MM.1S (cell line): Measurements from ENCODE around the gene VEZT.

ENCODE experiments used
- DNase-seq: peaks from one replicate; pipeline ENCODE4 v3.0.0-alpha.2; 2015
- H2AFZ ChIP-seq: fragments of 300-600 bp; sonication (generic); 2 replicates; pipeline ENCODE4 v1.6.0; 2016; ENCODE audit warnings: antibody characterized with exemption, low read length
- H3F3A ChIP-seq: fragments of 300-600 bp; sonication (generic); 2 replicates; pipeline ENCODE4 v1.6.1; 2016; ENCODE audit warnings: mild to moderate bottlenecking, antibody characterized with exemption, low read length, moderate library complexity, mixed read lengths; ENCODE audit not compliant: insufficient read depth
- H3K27ac ChIP-seq: fragments of 300-600 bp; sonication (generic); 2 replicates; pipeline ENCODE4 v1.5.1; 2016; ENCODE audit warnings: mild to moderate bottlenecking, low read length
- H3K27me3 ChIP-seq: fragments of 300-600 bp; sonication (generic); replicated peaks from 2 replicates; pipeline ENCODE4 v1.6.0; 2016; ENCODE audit warnings: low read length; ENCODE audit not compliant: insufficient read depth
- H3K36me3 ChIP-seq: fragments of 300-600 bp; sonication (generic); replicated peaks from 2 replicates; pipeline ENCODE4 v1.6.1; 2016; ENCODE audit warnings: mild to moderate bottlenecking, low read length, mixed read lengths; ENCODE audit not compliant: insufficient read depth
- H3K4me1 ChIP-seq: fragments of 300-600 bp; sonication (generic); 2 replicates; pipeline ENCODE4 v1.6.1; 2016; ENCODE audit warnings: low read length, mixed read lengths
- H3K4me2 ChIP-seq: fragments of 300-600 bp; sonication (generic); 2 replicates; pipeline ENCODE4 v1.6.0; 2016; ENCODE audit warnings: low read depth, low read length
- H3K4me3 ChIP-seq: fragments of 300-600 bp; sonication (generic); 2 replicates; pipeline ENCODE4 v1.5.1; 2016; ENCODE audit warnings: low read length, mixed read lengths
- H3K79me2 ChIP-seq: fragments of 300-600 bp; sonication (generic); 2 replicates; pipeline ENCODE4 v1.6.1; 2016; ENCODE audit warnings: mixed run types, low read length, mixed read lengths
- H3K9ac ChIP-seq: fragments of 300-600 bp; sonication (generic); 2 replicates; pipeline ENCODE4 v1.6.1; 2016; ENCODE audit warnings: low read length, mixed read lengths
- H3K9me2 ChIP-seq: fragments of 300-600 bp; sonication (generic); replicated peaks from 2 replicates; pipeline ENCODE4 v1.6.1; 2016; ENCODE audit warnings: mild to moderate bottlenecking, low read length, mixed read lengths; ENCODE audit not compliant: insufficient read depth
- H3K9me3 ChIP-seq: fragments of 300-600 bp; sonication (generic); replicated peaks from 2 replicates; pipeline ENCODE4 v1.6.1; 2016; ENCODE audit warnings: mild to moderate bottlenecking, low read length, mixed read lengths; ENCODE audit not compliant: insufficient read depth
- H4K20me1 ChIP-seq: fragments of 300-600 bp; sonication (generic); 2 replicates; pipeline ENCODE4 v1.6.1; 2016; ENCODE audit warnings: mild to moderate bottlenecking, low read length, moderate library complexity, mixed read lengths; ENCODE audit not compliant: insufficient read depth
- CTCF ChIP-seq: fragments of 300-600 bp; sonication (generic); IDR thresholded peaks from 2 replicates; pipeline ENCODE4 v1.5.1; 2016; ENCODE audit warnings: antibody characterized with exemption, low read length, mixed read lengths
- EZH2 ChIP-seq: fragments of 300-600 bp; sonication (generic); optimal IDR thresholded peaks from 2 replicates; pipeline ENCODE3; 2017; ENCODE audit warnings: low read depth, mild to moderate bottlenecking, antibody characterized with exemption, low read length, mixed read lengths
- EZH2phosphoT487 ChIP-seq: fragments of 300-600 bp; sonication (generic); IDR thresholded peaks from 2 replicates; pipeline ENCODE4 v1.6.1; 2018; ENCODE audit warnings: antibody characterized with exemption, low read length

The VEZT gene

GRCh38 chr12:95198914-95199313 is 18.7 kb upstream of the VEZT start:
- no peak overlapping the region for H3K27ac ChIP-seq
- no peak overlapping the region for H3K4me3 ChIP-seq
- no peaks in the 10 kb centered on the region for H3K79me2 ChIP-seq
- no peak overlapping the region for H2AFZ ChIP-seq
- TF ChIP-seq EZH2phosphoT487 (no peak), CTCF (no peak), EZH2 (no peak)
- H3F3A ChIP-seq: no peaks in the 10 kb centered on the region
- no peaks in the 10 kb centered on the region for H3K36me3 ChIP-seq
- H4K20me1 ChIP-seq: no peaks in the 10 kb centered on the region
- no peaks in the 10 kb centered on the region for H3K9me2 ChIP-seq
- no peak overlapping the region for H3K9ac ChIP-seq
- H3K9me3 ChIP-seq: no peaks in the 10 kb centered on the region
- no peak for DNase-seq
- no peaks in the 10 kb centered on the region for H3K27me3 ChIP-seq
- H3K4me2 ChIP-seq: no peak overlapping the region
- no peaks in the 10 kb centered on the region for H3K4me1 ChIP-seq

- no peaks in the 10 kb centered on the region for H3F3A ChIP-seq
These were observed 17.3 kb upstream of the VEZT start for GRCh38 chr12:95200128-95200894.

DNA sequence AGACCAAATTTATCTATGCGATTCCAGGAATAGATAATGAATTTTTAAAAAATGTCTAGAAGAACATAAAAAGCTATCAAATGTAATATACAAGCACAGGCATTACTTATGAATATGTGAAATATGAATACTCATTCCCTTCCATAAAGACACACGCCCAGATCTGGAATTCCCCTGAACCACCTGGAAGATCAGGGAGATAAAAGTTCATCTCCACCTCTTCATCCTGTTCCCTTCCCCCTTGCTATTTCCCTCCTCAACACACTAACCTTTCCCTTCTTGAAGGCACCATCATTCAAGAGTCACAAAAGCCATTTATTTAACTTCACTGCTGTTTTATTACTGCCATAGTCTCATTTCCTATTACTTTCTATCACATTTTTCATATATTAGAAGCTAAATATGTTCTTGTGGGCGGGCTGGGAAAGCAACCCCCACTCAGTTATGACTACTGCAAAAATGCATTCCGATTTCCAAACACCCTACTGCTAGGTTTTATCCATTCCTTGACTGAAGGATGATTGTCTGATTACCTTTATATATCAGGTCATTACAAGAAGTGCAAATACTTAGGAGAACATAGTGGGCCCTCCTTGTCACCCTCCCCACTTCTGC is 16.4 kb upstream of the VEZT start:
- no peaks in the 10 kb centered on the region for H3F3A ChIP-seq
- H3K4me3 ChIP-seq: no peak overlapping the region
- TF ChIP-seq CTCF (no peak), EZH2phosphoT487 (no peak)

More at GRCh38 chr12:95200128-95200894, 17.3 kb upstream of the VEZT start:
- no peak for DNase-seq
- H3K9me2 ChIP-seq: no peaks in the 10 kb centered on the region
- no peaks in the 10 kb centered on the region for H3K9me3 ChIP-seq
- no peaks in the 10 kb centered on the region for H3K36me3 ChIP-seq
- no peak overlapping the region for H3K9ac ChIP-seq
- H3K4me1 ChIP-seq: no peaks in the 10 kb centered on the region
- H2AFZ ChIP-seq: no peak overlapping the region
- no peak overlapping the region for H3K4me3 ChIP-seq
- H3K27ac ChIP-seq: no peak overlapping the region
- H4K20me1 ChIP-seq: no peaks in the 10 kb centered on the region
- H3K79me2 ChIP-seq: no peaks in the 10 kb centered on the region
- no peaks in the 10 kb centered on the region for H3K27me3 ChIP-seq
- no peak for TF ChIP-seq EZH2phosphoT487
- TF ChIP-seq EZH2: no peak
- TF ChIP-seq CTCF: no peak
- no peak overlapping the region for H3K4me2 ChIP-seq

More for the DNA sequence above, 16.4 kb upstream of the VEZT start:
- H3K9me3 ChIP-seq: no peaks in the 10 kb centered on the region
- no peak overlapping the region for H3K9ac ChIP-seq
- H3K36me3 ChIP-seq: no peaks in the 10 kb centered on the region
- H3K9me2 ChIP-seq: no peaks in the 10 kb centered on the region
- H4K20me1 ChIP-seq: no peaks in the 10 kb centered on the region
- H3K27ac ChIP-seq: no peak overlapping the region
- 0 out of 2 replicates have a peak, but pooled peaks cover 3% of the 10 kb centered on the region for H3K4me1 ChIP-seq
- H2AFZ ChIP-seq: no peak overlapping the region
- H3K4me2 ChIP-seq: no peak overlapping the region
- H3K27me3 ChIP-seq: no peaks in the 10 kb centered on the region
- DNase-seq: no peak
- H3K79me2 ChIP-seq: no peaks in the 10 kb centered on the region
